ENCODE results near the gene ATRIP. TPM values are rescaled to one million over a fixed set of nuclear protein-coding genes. Genes with fewer than 3 reads are reported as not detected.

The ATRIP gene
- polyA plus RNA-seq, 1 donor (not counting 4 experiments of a cell fraction or from before 2014, with no cell fraction given): 9.7 TPM

- DNase-seq (ENCODE audit: low read depth, low spot score) (no peak), FAIRE-seq (no peak)
- no peak for TF ChIP-seq CTCF (optimal IDR thresholded peaks at IDR 0.05 in 1 of 3, IDR thresholded peaks at IDR 0.05 in 1 of 3, conservative IDR thresholded peaks at IDR 0.05 in 1 of 3; ENCODE audit: extremely low read depth in 1 of 3, insufficient read depth in 2 of 3, low read length in 3 of 3)
- no peak for TF ChIP-seq EZH2 (IDR thresholded peaks at IDR 0.05; ENCODE audit: low read length)
- no peaks in the 10 kb centered on the region for H3K9me3 ChIP-seq (ENCODE audit: control insufficient read depth, low read depth, low read length)
- no peak overlapping the region for H3K4me2 ChIP-seq (ENCODE audit: control insufficient read depth, extremely low read depth, insufficient read depth, low read depth, low read length)
- H3K4me1 ChIP-seq (ENCODE audit: control insufficient read depth, extremely low read depth, insufficient read depth, low read length): peaks cover 12% of the 10 kb centered on the region
- no peak overlapping the region for H3K9ac ChIP-seq (ENCODE audit: control insufficient read depth, extremely low read depth, insufficient read depth, low read length)
- H3K36me3 ChIP-seq (ENCODE audit: control insufficient read depth in 2 of 2, extremely low read depth in 1 of 2, insufficient read depth in 2 of 2, low read length in 2 of 2): peaks cover 64 to 91% of the 10 kb centered on the region in 2 experiments
- H3K9me1 ChIP-seq (ENCODE audit: control insufficient read depth, extremely low read depth, insufficient read depth, low read length): peaks cover 3% of the 10 kb centered on the region
- H2AFZ ChIP-seq (ENCODE audit: control insufficient read depth, low read length): no peak overlapping the region
- dilution Hi-C loops (cut with MboI; ENCODE audit: extremely low pct_ligation_motif_present, low sequenced_read_pairs): no loop called here
- H3K4me3 ChIP-seq (ENCODE audit: control insufficient read depth in 2 of 3, extremely low read depth in 1 of 3, insufficient read depth in 2 of 3, low read depth in 1 of 3, low read length in 3 of 3): no peak overlapping the region
- no peaks in the 10 kb centered on the region for H3K79me2 ChIP-seq (ENCODE audit: control insufficient read depth, insufficient read depth, low read length)
- no peak overlapping the region for H3K27ac ChIP-seq (ENCODE audit: control insufficient read depth, insufficient read depth, low read length)
- no peaks in the 10 kb centered on the region for H3K27me3 ChIP-seq (ENCODE audit: control insufficient read depth, extremely low read depth, insufficient read depth, low read length)
- H4K20me1 ChIP-seq (ENCODE audit: control insufficient read depth, extremely low read depth, insufficient read depth, low read length): peaks cover 10% of the 10 kb centered on the region
Measured at GRCh38 chr3:48410205-48411040, 36.1 kb upstream of the ATRIP start.

GRCh38 chr3:48411041-48411588, 35.4 kb upstream of the ATRIP start:
- H3K27me3 ChIP-seq (ENCODE audit: control insufficient read depth, extremely low read depth, insufficient read depth, low read length): no peaks in the 10 kb centered on the region
- no peak overlapping the region for H3K9ac ChIP-seq (ENCODE audit: control insufficient read depth, extremely low read depth, insufficient read depth, low read length)
- peaks cover 10% of the 10 kb centered on the region for H4K20me1 ChIP-seq (ENCODE audit: control insufficient read depth, extremely low read depth, insufficient read depth, low read length)
- H3K4me2 ChIP-seq (ENCODE audit: control insufficient read depth, extremely low read depth, insufficient read depth, low read depth, low read length): no peak overlapping the region
- no peak overlapping the region for H3K4me3 ChIP-seq (ENCODE audit: control insufficient read depth in 2 of 3, extremely low read depth in 1 of 3, insufficient read depth in 2 of 3, low read depth in 1 of 3, low read length in 3 of 3)
- H3K79me2 ChIP-seq (ENCODE audit: control insufficient read depth, insufficient read depth, low read length): no peaks in the 10 kb centered on the region
- H3K36me3 ChIP-seq (ENCODE audit: control insufficient read depth in 2 of 2, extremely low read depth in 1 of 2, insufficient read depth in 2 of 2, low read length in 2 of 2): peaks cover 66 to 93% of the 10 kb centered on the region in 2 experiments
- H3K4me1 ChIP-seq (ENCODE audit: control insufficient read depth, extremely low read depth, insufficient read depth, low read length): peaks cover 12% of the 10 kb centered on the region
- peaks cover 3% of the 10 kb centered on the region for H3K9me1 ChIP-seq (ENCODE audit: control insufficient read depth, extremely low read depth, insufficient read depth, low read length)
- H3K27ac ChIP-seq (ENCODE audit: control insufficient read depth, insufficient read depth, low read length): no peak overlapping the region
- no peaks in the 10 kb centered on the region for H3K9me3 ChIP-seq (ENCODE audit: control insufficient read depth, low read depth, low read length)
- DNase-seq (ENCODE audit: low read depth, low spot score) (no peak), FAIRE-seq (no peak)
- H2AFZ ChIP-seq (ENCODE audit: control insufficient read depth, low read length): no peak overlapping the region
- dilution Hi-C loops (cut with MboI; ENCODE audit: extremely low pct_ligation_motif_present, low sequenced_read_pairs): no loop called here
- TF ChIP-seq CTCF (optimal IDR thresholded peaks at IDR 0.05 in 1 of 3, IDR thresholded peaks at IDR 0.05 in 1 of 3, conservative IDR thresholded peaks at IDR 0.05 in 1 of 3; ENCODE audit: extremely low read depth in 1 of 3, insufficient read depth in 2 of 3, low read length in 3 of 3) (no peak), EZH2 (IDR thresholded peaks at IDR 0.05; ENCODE audit: low read length) (no peak)
